Thyroid gland (tissue), 4 donors: Measurements from ENCODE around the gene COMP. TPM values are rescaled to one million over a fixed set of nuclear protein-coding genes. Genes with fewer than 3 reads are reported as not detected.
A peak's percentile ranks its signal among the peaks of the same experiment; 100 is the strongest.

Source experiments
- DNase-seq, 2 donors: peaks; one replicate each; pipeline ENCODE4 v3.0.0-alpha.2; 2019
- H3K27ac ChIP-seq, 3 donors: fragments of 200-600 bp; sonication (generic); 1 replicate in 2 of 3; 2 replicates in 1 of 3; pipeline ENCODE4 v1.5.1; 2016 to 2019; ENCODE audit warnings: mild to moderate bottlenecking in 1 of 3, moderate library complexity in 1 of 3
- H3K27me3 ChIP-seq: fragments of 200-600 bp; sonication (generic); one replicate; pipeline ENCODE4 v1.5.1; 2019
- H3K36me3 ChIP-seq, 2 donors: fragments of 200-600 bp; sonication (generic); one replicate each; pipeline ENCODE4 v1.5.1; 2016 to 2019
- H3K4me1 ChIP-seq, 2 donors: fragments of 200-600 bp; sonication (generic); one replicate each; pipeline ENCODE4 v1.5.1; 2017 to 2019
- H3K4me3 ChIP-seq, 3 donors: fragments of 200-600 bp; sonication (generic); replicated peaks in 1 of 3; 1 replicate in 2 of 3; 2 replicates in 1 of 3; pipeline ENCODE4 v1.5.1; 2016; ENCODE audit warnings: mild to moderate bottlenecking in 1 of 3
- H3K9me3 ChIP-seq: fragments of 200-600 bp; sonication (generic); one replicate; pipeline ENCODE4 v1.5.1; 2017
- CTCF ChIP-seq, 6 experiments: fragments of 200-600 bp in 3 of 6; fragments of 450-650 bp in 3 of 6; sonication (generic) in 3 of 6; IDR thresholded peaks; one replicate each; pipeline ENCODE4 v1.5.1; 2016 to 2019; ENCODE audit warnings: antibody characterized with exemption in 6 of 6, mild to moderate bottlenecking in 2 of 6, inconsistent platforms in 1 of 6, moderate library complexity in 1 of 6
- POLR2A ChIP-seq, 2 donors: fragments of 450-650 bp; IDR thresholded peaks; one replicate each; pipeline ENCODE4 v1.6.1; 2017; ENCODE audit warnings: antibody characterized with exemption in 2 of 2, mild to moderate bottlenecking in 2 of 2, moderate library complexity in 1 of 2
- WGBS, 2 donors: methylation state at CpG; one replicate each; pipeline ENCODE4 v1.1.5; 2017; 5-methylcytosine and 5-hydroxymethylcytosine counted together
- intact Hi-C: fragments of 100-400 bp; cut with DNase I; formaldehyde crosslinking; loops from one replicate; pipeline ENCODE4 v1.15.1; 2023
- total RNA-seq, 4 donors: library from RNA; depleted of rRNA; stranded (reverse); fragments of >200 nt; gene quantifications; one replicate each; pipeline ENCODE4 v1.2.3, GENCODE V29; 2016

The COMP gene
- total RNA-seq, 4 donors from 2014 or later: 0.33 to 33.3 (median 1.9) TPM

GRCh38 chr19:18762125-18763023 is 28.7 kb downstream of the COMP start:
- Histone ChIP-seq H3K4me1 (peaks cover 42 to 52% of the 10 kb centered on the region in 2 donors), H3K36me3 (no peaks in the 10 kb centered on the region), H3K27ac (peak overlapping the region; percentile 66 to 84 (median 79)), H3K9me3 (no peaks in the 10 kb centered on the region), H3K27me3 (no peaks in the 10 kb centered on the region), H3K4me3 (no peak overlapping the region)
- intact Hi-C loops: no loop called here
- DNase-seq: peak; percentile 99
- WGBS, 2 donors: 11 to 28% methylated on average over 23 to 29 of the region's 35 CpGs
- peak in 1 of 2 donors; percentile 37 for TF ChIP-seq POLR2A (IDR thresholded peaks at IDR 0.05)
- no peak for TF ChIP-seq CTCF (IDR thresholded peaks at IDR 0.05)

- Histone ChIP-seq H3K4me3 (no peak overlapping the region), H3K9me3 (no peaks in the 10 kb centered on the region), H3K4me1 (peaks cover 42 to 52% of the 10 kb centered on the region in 2 donors), H3K27me3 (no peaks in the 10 kb centered on the region), H3K27ac (peak overlapping the region; percentile 40 to 84 (median 79)), H3K36me3 (no peaks in the 10 kb centered on the region)
- 74% methylated on average over 11 to 16 of the region's 16 CpGs for WGBS, 2 donors
- intact Hi-C loops: no loop called here
- TF ChIP-seq POLR2A (IDR thresholded peaks at IDR 0.05) (no peak), CTCF (IDR thresholded peaks at IDR 0.05) (no peak)
- peak; percentile 71 to 77 for DNase-seq
Observed at GRCh38 chr19:18761531-18762110, 29.5 kb downstream of the COMP start.

GRCh38 chr19:18760440-18761383 is 30.4 kb downstream of the COMP start:
- peaks cover 42 to 52% of the 10 kb centered on the region in 2 donors for H3K4me1 ChIP-seq
- no peaks in the 10 kb centered on the region for H3K27me3 ChIP-seq
- no peaks in the 10 kb centered on the region for H3K36me3 ChIP-seq
- intact Hi-C loops: no loop called here
- DNase-seq: no peak
- H3K9me3 ChIP-seq: no peaks in the 10 kb centered on the region
- no peak overlapping the region for H3K4me3 ChIP-seq
- 85 to 88% methylated on average over 22 to 27 of the region's 27 CpGs for WGBS, 2 donors
- TF ChIP-seq CTCF (IDR thresholded peaks at IDR 0.05): no peak
- no peak for TF ChIP-seq POLR2A (IDR thresholded peaks at IDR 0.05)
- H3K27ac ChIP-seq: peak overlapping the region; percentile 22 to 84 (median 79)

- DNase-seq: no peak
- 90 to 95% methylated on average over 18 to 22 of the region's 22 CpGs for WGBS, 2 donors
- TF ChIP-seq POLR2A (IDR thresholded peaks at IDR 0.05): no peak
- TF ChIP-seq CTCF (IDR thresholded peaks at IDR 0.05): no peak
- H3K4me3 ChIP-seq: no peak overlapping the region
- intact Hi-C loops: no loop called here
- H3K9me3 ChIP-seq: no peaks in the 10 kb centered on the region
- peaks cover 42 to 48% of the 10 kb centered on the region in 2 donors for H3K4me1 ChIP-seq
- H3K36me3 ChIP-seq: no peaks in the 10 kb centered on the region
- peak overlapping the region in 2 of 3 donors; percentile 79 to 84 for H3K27ac ChIP-seq
- no peaks in the 10 kb centered on the region for H3K27me3 ChIP-seq
Observed at GRCh38 chr19:18759995-18760426, 31.1 kb downstream of the COMP start.
